Neural crest cell (in vitro differentiated cells): ENCODE measurements around the gene BTNL9. TPM values are rescaled to one million over a fixed set of nuclear protein-coding genes. Genes with fewer than 3 reads are reported as not detected.

Experiments
- DNase-seq: peaks from one replicate; pipeline ENCODE4 v3.0.0; 2021; ENCODE audit warnings: low read depth, mixed read lengths, low spot score
- H3K27ac Mint-ChIP-seq: one replicate; pipeline ENCODE4 v1.8.0; 2021; ENCODE audit warnings: mild to moderate bottlenecking, mixed read lengths; ENCODE audit not compliant: unreplicated experiment
- H3K27me3 Mint-ChIP-seq: 2 replicates; pipeline ENCODE4 v1.8.0; 2021; ENCODE audit warnings: low read depth, mild to moderate bottlenecking, mixed read lengths
- H3K36me3 Mint-ChIP-seq: 2 replicates; pipeline ENCODE4 v1.8.0; 2021; ENCODE audit warnings: low read depth, mild to moderate bottlenecking, mixed read lengths
- H3K4me1 Mint-ChIP-seq: 2 replicates; pipeline ENCODE4 v1.8.0; 2021; ENCODE audit warnings: mixed read lengths
- H3K4me3 Mint-ChIP-seq: one replicate; pipeline ENCODE4 v1.8.0; 2021; ENCODE audit warnings: mild to moderate bottlenecking, mixed read lengths
- H3K9me3 Mint-ChIP-seq: 2 replicates; pipeline ENCODE4 v1.8.0; 2021; ENCODE audit warnings: mixed read lengths
- total RNA-seq: library from RNA; stranded (reverse); gene quantifications from 2 replicates; pipeline ENCODE4 v1.2.1, GENCODE V29; 2021
- TF ChIP-seq, protein P1 (sequence below): fragments of 200-600 bp; sonication (generic); conservative IDR thresholded peaks from 2 replicates; pipeline ENCODE4 v1.5.0; 2021; ENCODE audit warnings: antibody characterized with exemption, mild to moderate bottlenecking

Gene BTNL9
- total RNA-seq, 1 donor from 2014 or later = not detected

DNA sequence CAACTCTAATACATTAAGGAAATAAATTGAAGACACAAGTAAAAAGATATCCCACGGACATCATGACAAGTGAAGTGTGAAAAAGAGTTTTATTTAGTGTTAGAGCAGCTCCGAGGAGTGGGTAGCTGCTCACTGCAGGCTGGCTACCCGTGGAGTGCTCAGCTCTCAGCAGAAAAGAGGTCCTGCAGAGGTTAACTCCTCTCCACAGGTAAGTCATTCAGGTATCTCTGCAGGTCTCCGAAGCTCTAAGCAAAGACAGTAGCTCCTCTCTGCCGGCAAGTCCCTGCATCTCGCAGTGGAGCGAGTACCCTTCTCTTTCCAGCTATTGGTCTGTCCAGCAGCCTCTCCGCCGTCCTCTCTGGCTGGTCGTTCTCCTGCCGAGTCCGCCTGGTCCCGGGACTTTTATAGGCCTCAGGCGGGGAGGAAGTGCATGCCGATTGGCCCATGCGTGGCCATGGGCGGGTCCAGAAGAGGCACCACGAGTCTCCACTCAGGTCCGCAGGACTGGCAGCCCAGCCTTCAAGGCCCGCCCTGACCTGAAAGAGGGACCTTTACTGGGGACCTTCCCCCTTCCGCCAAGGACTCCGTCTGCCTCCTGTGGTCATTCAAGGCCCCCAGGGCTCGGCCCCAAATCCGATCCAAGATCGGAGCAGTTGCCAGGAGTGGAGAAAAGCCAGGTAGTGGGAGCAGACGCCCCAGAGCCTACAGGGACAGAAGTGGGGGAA is 29.9 kb downstream of the BTNL9 start:
- Mint-ChIP-seq H3K27ac (no peak overlapping the region), H3K4me1 (no peaks in the 10 kb centered on the region), H3K9me3 (peaks cover 3% of the 10 kb centered on the region), H3K27me3 (peaks cover 77% of the 10 kb centered on the region), H3K36me3 (no peaks in the 10 kb centered on the region), H3K4me3 (no peak overlapping the region)
- TF ChIP-seq, protein P1, sequence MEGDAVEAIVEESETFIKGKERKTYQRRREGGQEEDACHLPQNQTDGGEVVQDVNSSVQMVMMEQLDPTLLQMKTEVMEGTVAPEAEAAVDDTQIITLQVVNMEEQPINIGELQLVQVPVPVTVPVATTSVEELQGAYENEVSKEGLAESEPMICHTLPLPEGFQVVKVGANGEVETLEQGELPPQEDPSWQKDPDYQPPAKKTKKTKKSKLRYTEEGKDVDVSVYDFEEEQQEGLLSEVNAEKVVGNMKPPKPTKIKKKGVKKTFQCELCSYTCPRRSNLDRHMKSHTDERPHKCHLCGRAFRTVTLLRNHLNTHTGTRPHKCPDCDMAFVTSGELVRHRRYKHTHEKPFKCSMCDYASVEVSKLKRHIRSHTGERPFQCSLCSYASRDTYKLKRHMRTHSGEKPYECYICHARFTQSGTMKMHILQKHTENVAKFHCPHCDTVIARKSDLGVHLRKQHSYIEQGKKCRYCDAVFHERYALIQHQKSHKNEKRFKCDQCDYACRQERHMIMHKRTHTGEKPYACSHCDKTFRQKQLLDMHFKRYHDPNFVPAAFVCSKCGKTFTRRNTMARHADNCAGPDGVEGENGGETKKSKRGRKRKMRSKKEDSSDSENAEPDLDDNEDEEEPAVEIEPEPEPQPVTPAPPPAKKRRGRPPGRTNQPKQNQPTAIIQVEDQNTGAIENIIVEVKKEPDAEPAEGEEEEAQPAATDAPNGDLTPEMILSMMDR = no peak
- no peak for DNase-seq

DNA sequence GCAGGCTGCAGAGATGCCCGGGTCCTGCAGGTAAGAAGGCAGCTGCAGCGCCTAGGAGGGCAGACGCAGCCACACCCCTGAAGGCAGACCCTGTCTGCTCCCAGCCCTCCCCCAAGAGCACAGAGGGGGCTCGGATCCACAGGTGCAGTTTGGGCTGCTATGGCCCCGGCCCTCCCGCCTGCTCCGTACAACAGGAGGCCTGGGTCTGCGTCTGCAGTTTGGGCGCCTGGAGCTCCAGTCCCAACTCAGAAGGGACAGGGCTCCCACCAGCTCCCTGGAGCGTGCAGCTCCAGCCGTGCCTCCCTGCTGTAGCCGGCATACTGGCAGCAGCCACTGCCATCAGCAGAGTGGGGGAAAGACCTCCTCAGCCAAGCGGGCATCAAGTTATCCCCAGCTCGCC is 30.5 kb downstream of the BTNL9 start:
- H3K9me3 Mint-ChIP-seq = peaks cover 3% of the 10 kb centered on the region
- DNase-seq = no peak
- peaks cover 78% of the 10 kb centered on the region for H3K27me3 Mint-ChIP-seq
- H3K36me3 Mint-ChIP-seq = no peaks in the 10 kb centered on the region
- H3K4me3 Mint-ChIP-seq = no peak overlapping the region
- TF ChIP-seq, protein P1 = no peak
- no peaks in the 10 kb centered on the region for H3K4me1 Mint-ChIP-seq
- no peak overlapping the region for H3K27ac Mint-ChIP-seq

DNA sequence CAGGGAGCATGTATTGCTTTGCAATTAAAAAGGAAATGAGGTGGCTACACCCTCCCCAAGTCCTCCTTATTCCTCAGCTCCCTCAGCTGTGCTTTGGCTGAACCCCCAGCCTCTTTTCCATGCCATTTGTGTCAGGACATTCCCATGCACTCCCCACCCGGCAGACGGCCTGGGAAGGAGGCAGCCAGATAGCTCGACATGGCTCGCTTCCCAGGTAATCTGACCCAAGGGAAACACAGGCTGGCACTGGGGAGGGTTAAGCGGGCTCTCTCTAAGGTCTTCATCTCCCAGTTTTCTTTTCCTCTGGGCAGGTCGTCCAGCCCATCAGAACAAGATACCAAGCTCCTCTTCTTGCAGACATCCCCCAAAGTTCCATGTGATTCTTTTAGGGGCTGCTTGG is 31.2 kb downstream of the BTNL9 start:
- DNase-seq = no peak
- no peaks in the 10 kb centered on the region for H3K36me3 Mint-ChIP-seq
- H3K4me3 Mint-ChIP-seq = no peak overlapping the region
- TF ChIP-seq, protein P1 = no peak
- no peaks in the 10 kb centered on the region for H3K4me1 Mint-ChIP-seq
- peaks cover 3% of the 10 kb centered on the region for H3K9me3 Mint-ChIP-seq
- no peak overlapping the region for H3K27ac Mint-ChIP-seq
- peaks cover 77% of the 10 kb centered on the region for H3K27me3 Mint-ChIP-seq

DNA sequence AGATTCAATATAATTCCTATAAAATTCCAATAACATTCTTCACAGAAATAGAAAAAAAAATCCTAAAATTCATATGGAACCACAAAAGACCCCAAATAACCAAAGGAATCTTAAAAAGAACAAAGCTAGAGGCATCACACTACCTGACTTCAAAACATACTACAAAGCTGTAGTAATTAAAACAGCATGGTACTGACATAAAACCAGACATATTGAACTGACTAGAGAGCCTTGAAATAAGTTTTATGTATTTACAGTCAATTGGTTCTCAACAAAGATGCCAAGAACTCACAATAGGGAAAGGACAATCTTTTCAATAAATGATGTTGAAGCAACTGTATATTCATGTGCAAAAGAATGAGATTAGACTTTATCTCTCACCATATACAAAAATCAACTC is 36.9 kb downstream of the BTNL9 start:
- H3K36me3 Mint-ChIP-seq = no peaks in the 10 kb centered on the region
- H3K4me3 Mint-ChIP-seq = no peak overlapping the region
- H3K4me1 Mint-ChIP-seq = no peaks in the 10 kb centered on the region
- no peak overlapping the region for H3K27ac Mint-ChIP-seq
- H3K9me3 Mint-ChIP-seq = peaks cover 7% of the 10 kb centered on the region
- DNase-seq = no peak
- H3K27me3 Mint-ChIP-seq = peaks cover 79% of the 10 kb centered on the region
- TF ChIP-seq, protein P1 = no peak

DNA sequence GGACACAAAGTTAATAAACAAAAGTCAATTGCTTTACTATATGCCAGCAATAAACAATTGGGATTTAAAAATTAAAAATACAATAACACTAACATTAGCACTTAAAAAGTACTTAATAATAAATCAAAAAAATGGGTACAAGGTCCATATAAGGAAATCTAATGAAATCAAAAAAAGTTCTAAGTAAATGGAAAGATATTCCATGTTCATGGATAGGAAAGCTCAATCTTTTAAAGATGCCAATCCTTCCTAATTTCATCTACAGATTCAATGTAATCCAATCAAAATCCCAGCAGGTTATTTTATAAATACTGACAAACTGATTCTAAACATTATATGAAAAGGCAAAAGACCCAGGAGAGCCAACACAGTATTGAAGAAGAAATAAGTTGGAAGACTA is 41.9 kb downstream of the BTNL9 start:
- Mint-ChIP-seq H3K36me3 (no peaks in the 10 kb centered on the region), H3K4me1 (peaks cover 12% of the 10 kb centered on the region), H3K4me3 (no peak overlapping the region), H3K27ac (no peak overlapping the region), H3K9me3 (peaks cover 3% of the 10 kb centered on the region), H3K27me3 (peaks cover 89% of the 10 kb centered on the region)
- DNase-seq = no peak
- TF ChIP-seq, protein P1 = no peak
